ENCODE results near the gene USH1G.
"Not testable (repeated sequence)": the region's sequence is repeated elsewhere in the genome, so short reads cannot be mapped to it uniquely, and the experiment has no call there.

USH1G gene

DNA sequence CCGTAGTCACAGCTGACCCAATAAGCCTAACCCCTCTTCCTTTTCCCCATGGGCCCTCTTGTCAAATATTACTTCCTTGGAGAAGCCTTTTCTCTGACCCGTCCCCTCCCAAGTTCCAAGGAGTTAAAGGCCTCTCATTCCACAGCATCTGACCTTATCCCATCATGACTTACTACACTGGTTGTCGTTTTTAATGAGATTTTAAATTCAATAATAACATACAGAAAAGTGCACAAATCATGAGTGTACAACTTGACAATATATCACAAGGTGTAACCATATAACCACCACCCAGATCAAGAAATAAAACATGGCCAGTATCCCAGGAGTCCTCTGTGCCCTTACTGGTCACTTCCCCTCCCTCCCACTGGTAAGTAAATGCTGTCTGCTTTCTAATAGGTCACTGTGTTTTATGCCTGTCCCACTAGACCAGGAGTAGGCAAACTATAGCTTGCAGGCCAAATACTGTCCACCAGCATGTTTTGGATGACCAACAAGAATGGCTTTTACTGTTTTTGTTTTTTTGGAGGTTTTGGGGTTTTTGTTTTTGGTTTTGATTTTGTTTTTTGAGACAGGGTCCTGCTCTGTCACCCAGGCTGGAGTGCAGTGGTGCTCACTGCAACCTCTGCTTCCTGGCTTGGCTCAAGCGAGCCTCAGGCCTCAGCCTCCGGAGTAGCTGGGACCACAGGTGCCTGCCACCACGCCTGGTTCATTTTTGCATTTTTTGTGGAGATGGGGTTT lies 49.0 kb downstream of the USH1G start:
- peak; percentile 65 for DNase-seq

DNA sequence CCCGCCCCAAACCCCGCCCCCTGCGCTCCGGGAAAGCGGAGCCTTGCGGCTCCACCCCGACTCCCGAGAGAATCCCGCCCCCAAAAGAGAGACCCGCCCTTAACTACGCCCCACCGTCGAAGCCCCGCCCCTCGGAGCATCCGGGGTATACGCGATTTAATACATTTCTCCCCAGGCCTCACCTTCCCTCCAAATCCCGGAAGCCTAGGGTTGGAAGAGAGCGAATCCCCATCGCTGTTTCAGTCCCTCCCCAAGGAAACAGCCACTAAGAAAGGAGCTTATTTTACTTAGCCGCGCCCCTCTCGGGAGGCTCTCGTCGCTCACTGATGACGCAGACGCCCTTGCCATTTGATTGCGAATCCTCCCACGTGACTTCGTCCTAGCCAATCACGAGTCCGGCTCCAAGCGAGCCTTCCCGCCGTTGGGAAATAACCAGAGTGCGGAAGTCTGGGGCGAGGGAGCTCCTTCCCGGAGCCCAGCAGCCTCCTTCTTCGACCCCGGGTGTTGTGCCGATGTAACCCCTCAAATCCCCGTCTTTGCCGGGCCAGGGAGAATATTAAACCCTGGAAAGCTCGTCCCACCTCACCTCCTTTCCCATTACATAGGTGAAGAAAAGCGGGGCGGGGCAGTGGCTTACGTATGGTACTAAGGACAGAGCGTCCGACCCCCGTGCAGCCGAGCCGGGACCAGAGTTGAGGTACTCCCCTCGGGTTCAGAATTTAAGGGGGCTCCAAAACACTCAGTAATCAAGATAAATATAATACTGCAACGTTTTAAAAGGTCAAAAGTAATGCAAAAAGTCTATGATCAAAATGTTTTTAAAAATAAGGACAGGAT lies 49.8 kb downstream of the USH1G start:
- DNase-seq, result peak; percentile 100

DNA sequence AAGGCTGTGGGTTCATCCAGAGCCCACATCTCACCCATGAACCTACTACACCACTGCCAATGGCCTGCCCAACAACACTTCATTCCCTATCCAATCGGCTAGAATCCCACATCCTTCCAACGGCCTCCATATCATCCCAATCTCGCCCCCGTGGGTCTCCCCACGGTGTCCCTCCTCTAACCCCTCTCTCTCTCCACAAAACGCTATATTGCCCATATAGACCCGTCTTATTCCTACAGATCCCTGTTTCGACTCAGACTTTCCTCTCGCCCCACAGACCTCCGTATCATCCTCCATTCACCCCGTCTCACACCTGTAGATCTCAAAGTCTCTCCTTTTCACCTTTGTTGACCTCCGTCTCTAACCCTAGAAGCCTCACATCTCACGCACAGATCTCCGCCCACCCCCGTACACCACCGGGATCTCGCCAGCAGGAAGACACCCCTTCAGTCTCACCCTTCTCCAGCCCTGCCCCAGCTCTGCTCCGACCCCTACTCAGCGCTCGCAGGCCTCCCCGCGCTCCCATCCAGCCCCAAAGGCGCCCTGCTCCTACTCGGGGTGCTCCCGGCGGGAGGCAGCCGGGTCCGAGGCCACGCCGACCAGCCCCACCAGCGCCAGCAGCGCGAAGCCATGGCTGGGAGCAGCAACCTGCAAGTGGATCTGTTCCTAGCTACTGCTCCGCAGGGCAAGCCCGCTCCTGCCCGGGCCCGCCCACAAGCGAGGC lies 50.6 kb downstream of the USH1G start, which contains the start of gene FDXR:
FDXR (minus strand) TSS at position 682 of the 724 bp plus-strand sequence; CDS start at position 632, 50 bp downstream.
- no peak for DNase-seq

DNA sequence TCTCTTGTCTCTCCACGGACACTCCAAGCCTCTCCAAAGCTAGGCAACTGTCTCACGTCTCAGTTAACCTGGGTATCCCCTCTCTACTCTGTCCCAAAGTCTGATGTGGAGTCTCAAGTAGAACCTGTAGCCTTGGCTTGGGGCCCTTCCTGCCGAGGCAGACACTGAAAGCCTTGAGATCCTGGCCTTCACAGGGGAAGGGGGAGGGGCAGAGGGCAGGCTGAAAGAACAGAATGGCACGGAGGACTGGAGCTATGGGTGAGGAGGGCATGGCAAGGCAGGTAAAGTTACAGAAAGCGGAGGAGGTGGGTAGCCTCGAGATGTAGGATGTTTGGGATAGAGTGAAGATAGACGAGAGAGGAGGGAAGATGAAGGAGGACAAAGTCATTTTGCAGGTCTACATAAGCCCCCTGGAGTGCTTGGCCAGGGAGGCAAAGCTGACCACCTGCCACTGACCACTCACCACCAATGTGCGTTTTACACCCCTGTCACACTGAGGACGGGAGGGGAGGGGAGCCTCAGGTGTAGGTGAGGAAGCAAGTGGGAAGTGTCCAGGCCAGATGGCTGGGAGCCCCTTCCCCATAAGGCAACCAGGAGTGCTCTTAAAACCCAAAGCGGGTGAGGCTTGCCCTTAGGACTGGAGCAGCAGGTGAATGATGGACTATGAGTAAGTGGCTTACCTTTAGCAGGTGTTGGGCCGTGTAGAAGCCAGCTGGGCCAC lies 51.5 kb downstream of the USH1G start:
- DNase-seq, result no peak

DNA sequence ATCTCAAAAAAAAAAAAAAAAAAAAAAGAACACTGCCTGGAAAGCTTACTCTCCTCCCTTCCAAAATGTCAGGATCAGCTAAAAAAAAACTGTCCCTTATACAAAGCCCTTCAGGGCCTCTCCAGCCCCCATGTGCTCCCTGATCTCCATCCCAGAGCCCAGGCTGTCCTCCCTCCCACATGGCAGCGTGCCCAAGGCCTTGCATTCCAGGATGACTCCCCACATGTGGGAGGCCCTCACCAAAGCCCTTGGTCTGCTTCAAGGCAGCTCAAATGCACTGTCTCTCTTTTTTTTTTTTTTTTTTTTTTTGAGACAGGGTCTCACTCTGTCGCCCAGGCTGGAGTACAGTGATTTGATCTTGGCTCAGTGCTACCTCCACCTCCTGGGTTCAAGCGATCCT lies 52.5 kb downstream of the USH1G start:
- DNase-seq, result no peak

DNA sequence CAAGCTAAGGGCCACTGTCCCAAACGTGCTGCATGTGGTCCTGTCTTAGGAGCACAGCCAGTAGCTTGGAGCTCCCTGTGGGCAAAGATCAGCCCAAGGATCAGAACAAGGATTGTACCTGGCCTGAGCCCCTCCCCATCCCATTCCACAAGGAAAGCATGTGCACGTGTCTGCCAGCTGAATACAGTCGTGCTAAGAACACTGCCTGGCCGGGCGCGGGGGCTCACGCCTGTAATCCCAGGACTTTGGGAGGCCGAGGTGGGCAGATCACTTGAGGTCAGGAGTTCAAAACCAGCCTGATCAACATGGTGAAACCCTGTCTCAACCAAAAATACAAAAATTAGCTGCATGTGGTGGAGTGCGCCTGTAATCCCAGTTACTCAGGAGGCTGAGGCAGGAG lies 53.0 kb downstream of the USH1G start:
- not testable (repeated sequence) for DNase-seq

DNA sequence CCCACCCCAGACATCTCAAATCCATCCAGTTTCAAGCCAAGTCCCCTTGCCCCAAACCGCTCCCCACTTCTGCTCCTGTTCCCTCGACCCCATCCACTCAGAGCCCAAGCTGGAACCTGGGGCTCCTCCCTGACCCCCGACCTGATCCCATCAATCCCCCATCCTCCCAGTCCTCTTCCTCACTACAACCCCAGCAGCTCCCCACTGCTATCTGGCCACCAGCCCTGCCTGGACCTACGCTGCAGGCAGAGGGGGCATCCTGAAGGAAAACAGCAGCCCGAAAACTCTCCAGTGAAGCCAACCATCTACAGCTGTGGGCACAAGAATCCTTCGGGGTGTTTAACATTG lies 54.2 kb downstream of the USH1G start:
- no peak for DNase-seq

DNA sequence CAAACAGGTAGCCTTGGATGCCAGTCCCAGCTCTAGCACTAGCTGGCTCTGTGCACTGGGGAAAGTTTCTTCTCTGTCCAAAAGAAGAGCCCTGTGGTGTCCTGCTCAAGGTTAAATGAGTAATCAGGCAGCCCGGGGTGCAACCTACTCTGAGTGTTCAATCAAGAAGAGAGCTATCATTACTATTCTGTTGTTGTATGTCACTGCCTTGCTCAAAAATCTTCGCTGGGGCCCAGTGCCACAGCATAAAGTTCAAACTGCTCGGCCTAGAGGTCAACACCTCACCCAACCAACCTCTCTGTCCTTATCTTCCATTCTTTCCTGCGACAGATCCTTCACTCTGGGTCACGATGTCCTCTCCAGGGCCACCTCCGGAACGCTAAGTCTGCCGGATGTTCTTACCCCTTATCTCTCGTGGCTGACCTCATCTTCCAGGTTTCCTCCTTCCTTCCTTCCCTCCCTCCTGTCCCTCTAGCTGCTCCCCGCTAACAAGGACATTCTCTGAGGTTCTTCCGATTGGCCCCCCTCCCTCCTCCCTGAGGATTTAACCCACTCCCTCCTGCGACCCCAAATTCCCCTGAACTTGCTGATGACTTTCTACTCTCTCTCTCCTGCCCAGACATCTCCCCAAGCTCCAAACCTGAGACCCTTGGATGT lies 54.7 kb downstream of the USH1G start:
- DNase-seq, result no peak

DNA sequence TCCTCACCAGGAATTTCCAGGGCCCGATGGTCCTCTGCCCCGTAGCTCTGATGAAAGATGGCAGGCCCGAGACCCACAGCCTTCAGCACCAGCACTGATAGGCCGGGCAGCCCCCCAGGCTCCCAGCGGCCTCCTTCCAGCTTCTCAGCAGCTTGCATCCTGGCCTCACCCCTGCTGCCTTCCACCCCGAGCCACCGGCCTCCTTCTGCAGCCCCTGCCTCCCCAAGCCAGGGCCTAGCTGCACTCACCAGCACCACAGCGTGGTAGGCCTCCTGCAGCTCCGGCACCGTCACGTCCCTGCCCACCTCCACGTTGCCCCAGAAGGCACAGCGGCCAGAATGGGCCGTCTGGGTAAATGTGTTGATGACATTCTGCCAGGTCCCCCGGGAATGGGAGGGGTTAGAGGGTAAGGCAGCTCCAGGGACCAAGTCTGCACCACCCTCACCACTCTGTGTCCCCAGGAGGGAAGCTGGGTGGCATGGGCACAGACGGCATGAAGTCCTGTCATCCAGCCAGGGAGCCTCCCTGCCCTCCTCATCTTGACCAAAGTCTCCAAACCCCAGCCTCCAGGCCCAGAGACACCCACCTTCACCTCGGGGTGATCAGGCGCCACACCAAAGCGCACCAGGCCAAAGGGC lies 56.7 kb downstream of the USH1G start:
- DNase-seq, result no peak
